Sigmoid colon (tissue), 7 donors: ENCODE results near the gene ECM1. TPM values are rescaled to one million over a fixed set of nuclear protein-coding genes. Genes with fewer than 3 reads are reported as not detected.

Experiments used
- DNase-seq: peaks from one replicate; pipeline ENCODE4 v3.0.0-alpha.2; 2019
- H3K27ac ChIP-seq, 4 donors: fragments of 200-600 bp; sonication (generic); one replicate each; pipeline ENCODE4 v1.5.1; 2016 to 2019; ENCODE audit warnings: mild to moderate bottlenecking in 1 of 4
- H3K27me3 ChIP-seq, 3 donors: fragments of 200-600 bp; sonication (generic); one replicate each; pipeline ENCODE4 v1.5.1; 2019; ENCODE audit warnings: mild to moderate bottlenecking in 1 of 3
- H3K36me3 ChIP-seq, 4 donors: fragments of 200-600 bp; sonication (generic); one replicate each; pipeline ENCODE4 v1.5.1; 2016 to 2019
- H3K4me1 ChIP-seq, 4 donors: fragments of 200-600 bp; sonication (generic); one replicate each; pipeline ENCODE4 v1.5.1; 2017 to 2019
- H3K4me3 ChIP-seq, 4 donors: fragments of 200-600 bp; sonication (generic); one replicate each; pipeline ENCODE4 v1.5.1; 2017 to 2019; ENCODE audit warnings: mild to moderate bottlenecking in 2 of 4, moderate library complexity in 1 of 4
- H3K9me3 ChIP-seq, 4 donors: fragments of 200-600 bp in 3 of 4; sonication (generic) in 3 of 4; one replicate each; pipeline versions ENCODE4 v1.5.1 to v1.6.1; 2013 to 2019
- CTCF ChIP-seq, 4 experiments: fragments of 450-650 bp in 3 of 4; fragments of 200-600 bp in 1 of 4; IDR thresholded peaks; one replicate each; pipeline ENCODE4 v1.5.1; 2016 to 2019; ENCODE audit warnings: antibody characterized with exemption in 4 of 4, mild to moderate bottlenecking in 3 of 4, moderate library complexity in 2 of 4
- EP300 ChIP-seq, 4 donors: sonication (generic); formaldehyde crosslinking; IDR thresholded peaks; one replicate each; pipeline ENCODE4 v1.6.1; 2017; ENCODE audit warnings: antibody characterized with exemption in 4 of 4
- POLR2A ChIP-seq, 2 donors: fragments of 450-650 bp; IDR thresholded peaks; one replicate each; pipeline ENCODE4 v1.6.1; 2016; ENCODE audit warnings: antibody characterized with exemption in 2 of 2, mild to moderate bottlenecking in 2 of 2, moderate library complexity in 2 of 2
- POLR2AphosphoS5 ChIP-seq, 4 donors: sonication (generic); formaldehyde crosslinking; IDR thresholded peaks; one replicate each; pipeline ENCODE4 v1.6.1; 2017; ENCODE audit warnings: antibody characterized with exemption in 4 of 4
- WGBS, 2 donors: extraction: QIAGEN DNeasy Blood & Tissue Kit; methylation state at CpG; one replicate each; pipeline ENCODE4 v1.1.7; 2013; 5-methylcytosine and 5-hydroxymethylcytosine counted together
- intact Hi-C: fragments of 100-400 bp; cut with DNase I; formaldehyde crosslinking; loops from one replicate; pipeline ENCODE4 v1.15.1; 2023
- polyA plus RNA-seq, 3 donors: library from polyadenylated mRNA; stranded (reverse); fragments of 200-250 nt; gene quantifications; one replicate each; pipeline ENCODE4 v1.2.3, GENCODE V29; 2013
- total RNA-seq, 4 donors: library from RNA; depleted of rRNA; stranded (reverse); fragments of >200 nt; gene quantifications; one replicate each; pipeline ENCODE4 v1.1.0, GENCODE V29; 2016
- donor health status: healthy with polysubstance abuse.
- donor health status: Bipolar disorder and iron deficiency.
- donor health status: healthy.

Gene ECM1
- total and polyA plus RNA-seq, 7 donors, result 2.1 to 23.8 (median 9.2) TPM

GRCh38 chr1:150487763-150488115, 20.2 kb upstream of the ECM1 start:
- peak; percentile 46 for DNase-seq
- Histone ChIP-seq H3K4me3 (peak overlapping the region; percentile 61 to 84 (median 78)), H3K4me1 (peaks cover 0 to 11% (median 9%) of the 10 kb centered on the region in 4 donors), H3K27me3 (no peaks in the 10 kb centered on the region), H3K27ac (peak overlapping the region; percentile 73 to 78 (median 76)), H3K9me3 (no peaks in the 10 kb centered on the region), H3K36me3 (peaks cover 7 to 26% (median 13%) of the 10 kb centered on the region in 4 donors)
- 0 to 4% methylated on average over 7 of the region's 7 CpGs for WGBS, 2 donors
- intact Hi-C loops, result no loop called here
- TF ChIP-seq EP300 (IDR thresholded peaks at IDR 0.05) (no peak), CTCF (IDR thresholded peaks at IDR 0.05) (no peak), POLR2A (IDR thresholded peaks at IDR 0.05) (no peak), POLR2AphosphoS5 (IDR thresholded peaks at IDR 0.05) (no peak)

GRCh38 chr1:150493175-150493574, 14.7 kb upstream of the ECM1 start:
- TF ChIP-seq CTCF (IDR thresholded peaks at IDR 0.05) (no peak), EP300 (IDR thresholded peaks at IDR 0.05) (no peak), POLR2A (IDR thresholded peaks at IDR 0.05) (no peak), POLR2AphosphoS5 (IDR thresholded peaks at IDR 0.05) (no peak)
- Histone ChIP-seq H3K27ac (no peak overlapping the region), H3K9me3 (no peaks in the 10 kb centered on the region), H3K4me3 (no peak overlapping the region), H3K4me1 (peaks cover 0 to 5% (median 3%) of the 10 kb centered on the region in 4 donors), H3K36me3 (peaks cover 16 to 66% (median 21%) of the 10 kb centered on the region in 4 donors), H3K27me3 (no peaks in the 10 kb centered on the region)
- intact Hi-C loops, result no loop called here
- WGBS, 2 donors, result 94 to 96% methylated on average over 8 of the region's 8 CpGs
- DNase-seq, result peak; percentile 32

GRCh38 chr1:150498342-150498741, 9.6 kb upstream of the ECM1 start:
- 97 to 98% methylated on average over 10 of the region's 10 CpGs for WGBS, 2 donors
- intact Hi-C loops, result no loop called here
- Histone ChIP-seq H3K27ac (no peak overlapping the region), H3K9me3 (no peaks in the 10 kb centered on the region), H3K4me3 (no peak overlapping the region), H3K4me1 (no peaks in the 10 kb centered on the region), H3K27me3 (no peaks in the 10 kb centered on the region), H3K36me3 (peaks cover 0 to 75% (median 16%) of the 10 kb centered on the region in 4 donors)
- peak; percentile 30 for DNase-seq
- TF ChIP-seq POLR2A (IDR thresholded peaks at IDR 0.05) (no peak), POLR2AphosphoS5 (IDR thresholded peaks at IDR 0.05) (no peak), EP300 (IDR thresholded peaks at IDR 0.05) (no peak), CTCF (IDR thresholded peaks at IDR 0.05) (no peak)

GRCh38 chr1:150505431-150505830, 2.5 kb upstream of the ECM1 start:
- Histone ChIP-seq H3K27me3 (no peaks in the 10 kb centered on the region), H3K36me3 (peaks cover 0 to 52% (median 17%) of the 10 kb centered on the region in 4 donors), H3K27ac (no peak overlapping the region), H3K9me3 (no peaks in the 10 kb centered on the region), H3K4me1 (peaks cover 0 to 6% (median 2%) of the 10 kb centered on the region in 4 donors), H3K4me3 (no peak overlapping the region)
- no peak for DNase-seq
- intact Hi-C loops, result no loop called here
- 88 to 90% methylated on average over 6 of the region's 6 CpGs for WGBS, 2 donors
- no peak for TF ChIP-seq EP300 (IDR thresholded peaks at IDR 0.05)
- no peak for TF ChIP-seq POLR2AphosphoS5 (IDR thresholded peaks at IDR 0.05)
- no peak for TF ChIP-seq POLR2A (IDR thresholded peaks at IDR 0.05)
- TF ChIP-seq CTCF (IDR thresholded peaks at IDR 0.05), result no peak

GRCh38 chr1:150508982-150509381, 1.1 kb downstream of the ECM1 start:
- Histone ChIP-seq H3K4me1 (peaks cover 0 to 6% (median 2%) of the 10 kb centered on the region in 4 donors), H3K27me3 (no peaks in the 10 kb centered on the region), H3K4me3 (peak overlapping the region in 3 of 4 donors; percentile 18 to 31 (median 31)), H3K9me3 (no peaks in the 10 kb centered on the region), H3K27ac (peak overlapping the region in 2 of 4 donors; percentile 69 to 73), H3K36me3 (peaks cover 0 to 32% (median 17%) of the 10 kb centered on the region in 4 donors)
- no peak for TF ChIP-seq POLR2A (IDR thresholded peaks at IDR 0.05)
- TF ChIP-seq EP300 (IDR thresholded peaks at IDR 0.05), result no peak
- no peak for TF ChIP-seq POLR2AphosphoS5 (IDR thresholded peaks at IDR 0.05)
- no peak for TF ChIP-seq CTCF (IDR thresholded peaks at IDR 0.05)
- intact Hi-C loops, result no loop called here
- no peak for DNase-seq
- 73 to 77% methylated on average over 4 of the region's 4 CpGs for WGBS, 2 donors
